Urinary bladder (tissue), 4 donors: ENCODE results near the gene NOD1. TPM values are rescaled to one million over a fixed set of nuclear protein-coding genes. Genes with fewer than 3 reads are reported as not detected.
A peak's percentile ranks its signal among the peaks of the same experiment; 100 is the strongest.
"Not testable (repeated sequence)": the region's sequence is repeated elsewhere in the genome, so short reads cannot be mapped to it uniquely, and the experiment has no call there.

Experiments used
- DNase-seq: peaks from one replicate; pipeline ENCODE4 v3.0.0-alpha.2; 2015; ENCODE audit errors: extremely low spot score
- H3K27ac ChIP-seq: one replicate; pipeline ENCODE4 v1.5.1; 2013; ENCODE audit warnings: low read depth, mild to moderate bottlenecking, moderate library complexity
- H3K36me3 ChIP-seq: one replicate; pipeline ENCODE4 v1.6.1; 2013; ENCODE audit warnings: mild to moderate bottlenecking, moderate library complexity; ENCODE audit not compliant: insufficient read depth
- H3K4me1 ChIP-seq: one replicate; pipeline ENCODE4 v1.6.1; 2013; ENCODE audit warnings: mild to moderate bottlenecking, moderate library complexity; ENCODE audit not compliant: insufficient read depth
- H3K4me3 ChIP-seq: one replicate; pipeline ENCODE4 v1.5.1; 2013; ENCODE audit warnings: low read depth, low read length
- WGBS: extraction: QIAGEN DNeasy Blood & Tissue Kit; methylation state at CpG from one replicate; pipeline ENCODE4 v1.1.7; 2013; 5-methylcytosine and 5-hydroxymethylcytosine counted together
- polyA plus RNA-seq: library from polyadenylated mRNA; stranded (reverse); fragments of 200-250 nt; gene quantifications from one replicate; pipeline ENCODE4 v1.2.3, GENCODE V29; 2013
- total RNA-seq: library from RNA; depleted of rRNA; stranded (reverse); fragments of >200 nt; gene quantifications from one replicate; pipeline ENCODE4 v1.2.3, GENCODE V29; 2014
- donor health status: healthy with polysubstance abuse.
- donor health status: healthy.

The NOD1 gene
- total and polyA plus RNA-seq, 2 donors = 9.8 to 14.9 TPM

- Histone ChIP-seq H3K4me3 (no peak overlapping the region), H3K27ac (no peak overlapping the region), H3K4me1 (no peaks in the 10 kb centered on the region), H3K36me3 (no peaks in the 10 kb centered on the region)
- 85% methylated on average over 1 of the region's 1 CpG for WGBS
- no peak for DNase-seq
Measured at GRCh38 chr7:30511973-30512662, 33.5 kb upstream of the NOD1 start.

- no peaks in the 10 kb centered on the region for H3K36me3 ChIP-seq
- DNase-seq = no peak
- H3K4me3 ChIP-seq = no peak overlapping the region
- no peak overlapping the region for H3K27ac ChIP-seq
- 64% methylated on average over 2 of the region's 2 CpGs for WGBS
- no peaks in the 10 kb centered on the region for H3K4me1 ChIP-seq
Measured at GRCh38 chr7:30511494-30511893, 32.9 kb upstream of the NOD1 start.

- Histone ChIP-seq H3K27ac (no peak overlapping the region), H3K36me3 (no peaks in the 10 kb centered on the region)
- WGBS = 76% methylated on average over 4 of the region's 4 CpGs
Measured at GRCh38 chr7:30510124-30511075, 31.8 kb upstream of the NOD1 start.

GRCh38 chr7:30509171-30509857, 30.7 kb upstream of the NOD1 start:
- H3K27ac ChIP-seq, H3K4me1 ChIP-seq, H3K36me3 ChIP-seq, H3K4me3 ChIP-seq, DNase-seq: not testable (repeated sequence)
- WGBS = 47% methylated on average over 9 of the region's 9 CpGs

More at GRCh38 chr7:30510124-30511075, 31.8 kb upstream of the NOD1 start:
- DNase-seq = no peak
- Histone ChIP-seq H3K4me3 (no peak overlapping the region), H3K4me1 (no peaks in the 10 kb centered on the region)

- not testable (repeated sequence) for DNase-seq, H3K4me3 ChIP-seq, H3K27ac ChIP-seq, H3K4me1 ChIP-seq, H3K36me3 ChIP-seq
- WGBS = 93% methylated on average over 9 of the region's 9 CpGs
Measured at GRCh38 chr7:30507346-30507900, 28.8 kb upstream of the NOD1 start.

- Histone ChIP-seq H3K27ac (peak overlapping the region; percentile 86), H3K36me3 (no peaks in the 10 kb centered on the region), H3K4me1 (no peaks in the 10 kb centered on the region), H3K4me3 (peak overlapping the region; percentile 48)
- DNase-seq = no peak
- WGBS = 13% methylated on average over 19 of the region's 19 CpGs
Measured at GRCh38 chr7:30505174-30505697, 26.7 kb upstream of the NOD1 start.

GRCh38 chr7:30504301-30505173, 26.0 kb upstream of the NOD1 start, which contains the start of gene GGCT:
Gene GGCT (minus strand): TSS chr7:30504829. CDS start chr7:30504709, 120 bp downstream.
- peak within 1 kb of the TSS; percentile 78 for H3K4me3 ChIP-seq
- WGBS = under 1% methylated on average over 64 of the region's 64 CpGs
- H3K36me3 ChIP-seq = no peaks in the 10 kb centered on the region
- H3K27ac ChIP-seq = peak within 1 kb of the TSS; percentile 86
- H3K4me1 ChIP-seq = no peaks in the 10 kb centered on the region
- DNase-seq = peak; percentile 94

GRCh38 chr7:30503274-30504212, 25.0 kb upstream of the NOD1 start:
- Histone ChIP-seq H3K27ac (no peak overlapping the region), H3K4me3 (peak overlapping the region; percentile 78), H3K4me1 (no peaks in the 10 kb centered on the region), H3K36me3 (no peaks in the 10 kb centered on the region)
- WGBS = 53% methylated on average over 15 of the region's 15 CpGs
- no peak for DNase-seq

GRCh38 chr7:30502470-30503251, 24.1 kb upstream of the NOD1 start:
- Histone ChIP-seq H3K4me3 (no peak overlapping the region), H3K36me3 (no peaks in the 10 kb centered on the region), H3K4me1 (no peaks in the 10 kb centered on the region), H3K27ac (no peak overlapping the region)
- WGBS = 96% methylated on average over 2 of the region's 2 CpGs
- DNase-seq = no peak

GRCh38 chr7:30501264-30501663, 22.7 kb upstream of the NOD1 start:
- H3K4me1 ChIP-seq = no peaks in the 10 kb centered on the region
- WGBS = 95% methylated on average over 5 of the region's 5 CpGs
- H3K4me3 ChIP-seq = no peak overlapping the region
- H3K36me3 ChIP-seq = peaks cover 5% of the 10 kb centered on the region
- DNase-seq = no peak
- H3K27ac ChIP-seq = no peak overlapping the region

GRCh38 chr7:30493228-30493627, 14.6 kb upstream of the NOD1 start:
- Histone ChIP-seq H3K4me1 (no peaks in the 10 kb centered on the region), H3K27ac (no peak overlapping the region), H3K4me3 (no peak overlapping the region), H3K36me3 (peaks cover 5% of the 10 kb centered on the region)
- no peak for DNase-seq
